Activated CD4-positive, alpha-beta T cell treated with anti-CD3 and anti-CD28 coated beads for 48 hours (primary cell): ENCODE data around the gene UBR4.
A peak's percentile ranks its signal among the peaks of the same experiment; 100 is the strongest.

Experiments
- DNase-seq: peaks from one replicate; pipeline ENCODE4 v3.0.0-alpha.2; 2020

The UBR4 gene

GRCh38 chr1:19087737-19088594 lies 122.1 kb downstream of the UBR4 start:
- peak; percentile 34 for DNase-seq

GRCh38 chr1:19087017-19087736 lies 122.9 kb downstream of the UBR4 start:
- no peak for DNase-seq

GRCh38 chr1:19086176-19086875 lies 123.7 kb downstream of the UBR4 start:
- no peak for DNase-seq

- no peak for DNase-seq
Observed at GRCh38 chr1:19084206-19084738, 125.8 kb downstream of the UBR4 start.

GRCh38 chr1:19083081-19083480 lies 127.0 kb downstream of the UBR4 start:
- no peak for DNase-seq

GRCh38 chr1:19081218-19081893 lies 128.7 kb downstream of the UBR4 start:
- no peak for DNase-seq

GRCh38 chr1:19080721-19081120 lies 129.3 kb downstream of the UBR4 start:
- DNase-seq = no peak

- no peak for DNase-seq
Observed at GRCh38 chr1:19079541-19080472, 130.3 kb downstream of the UBR4 start.

GRCh38 chr1:19078536-19078935 lies 131.5 kb downstream of the UBR4 start:
- DNase-seq = no peak

- no peak for DNase-seq
Observed at GRCh38 chr1:19076841-19077616, 133.0 kb downstream of the UBR4 start.

- DNase-seq = no peak
Observed at GRCh38 chr1:19074902-19075721, 135.0 kb downstream of the UBR4 start.

GRCh38 chr1:19074361-19074901 lies 135.6 kb downstream of the UBR4 start:
- DNase-seq = peak; percentile 55

GRCh38 chr1:19073311-19074186 lies 136.5 kb downstream of the UBR4 start:
- DNase-seq = no peak

- no peak for DNase-seq
Observed at GRCh38 chr1:19072285-19072981, 137.6 kb downstream of the UBR4 start.

- DNase-seq = no peak
Observed at GRCh38 chr1:19071674-19072281, 138.3 kb downstream of the UBR4 start.

GRCh38 chr1:19070891-19071621 lies 139.0 kb downstream of the UBR4 start:
- DNase-seq = no peak
